H9 (cell line): Measurements from ENCODE around the gene FGF11. TPM values are rescaled to one million over a fixed set of nuclear protein-coding genes. Genes with fewer than 3 reads are reported as not detected.
A peak's percentile ranks its signal among the peaks of the same experiment; 100 is the strongest.

Source experiments
- DNase-seq: peaks from one replicate; pipeline ENCODE4 v3.0.0-alpha.2; 2017
- H2AFZ ChIP-seq: one replicate; pipeline ENCODE4 v1.6.1; 2013; ENCODE audit warnings: mild to moderate bottlenecking, low read length, control low read depth, moderate library complexity
- H2AK5ac ChIP-seq: 2 replicates; pipeline ENCODE4 v1.6.1; 2013; ENCODE audit warnings: low read length, control low read depth, mixed read lengths; ENCODE audit not compliant: insufficient read length
- H2BK120ac ChIP-seq: one replicate; pipeline ENCODE4 v1.6.1; 2013; ENCODE audit warnings: low read depth, mild to moderate bottlenecking, low read length, control low read depth, inconsistent platforms; ENCODE audit not compliant: poor library complexity, severe bottlenecking
- H2BK12ac ChIP-seq: 2 replicates; pipeline ENCODE4 v1.6.1; 2013; ENCODE audit warnings: low read length, control low read depth, mixed read lengths, low read depth; ENCODE audit not compliant: insufficient read length
- H2BK15ac ChIP-seq: 2 replicates; pipeline ENCODE4 v1.6.1; 2013; ENCODE audit warnings: low read depth, low read length, control low read depth
- H2BK20ac ChIP-seq: one replicate; pipeline ENCODE4 v1.6.1; 2013; ENCODE audit warnings: low read depth, mild to moderate bottlenecking, low read length, control low read depth, inconsistent platforms; ENCODE audit not compliant: poor library complexity, severe bottlenecking
- H2BK5ac ChIP-seq: 2 replicates; pipeline ENCODE4 v1.6.1; 2013; ENCODE audit warnings: low read length, control low read depth, mixed read lengths; ENCODE audit not compliant: insufficient read length
- H3K14ac ChIP-seq: 2 replicates; pipeline ENCODE4 v1.6.1; 2013; ENCODE audit warnings: low read length, control low read depth; ENCODE audit not compliant: insufficient read depth
- H3K18ac ChIP-seq: 2 replicates; pipeline ENCODE4 v1.6.1; 2013; ENCODE audit warnings: low read depth, mild to moderate bottlenecking, mixed read lengths, low read length, control low read depth; ENCODE audit not compliant: insufficient read length
- H3K23ac ChIP-seq: 2 replicates; pipeline ENCODE4 v1.6.1; 2013; ENCODE audit warnings: low read length, control low read depth, mixed read lengths, low read depth; ENCODE audit not compliant: insufficient read length
- H3K23me2 ChIP-seq: 2 replicates; pipeline ENCODE4 v1.6.1; 2013; ENCODE audit warnings: low read depth, mild to moderate bottlenecking, mixed read lengths, low read length, control low read depth; ENCODE audit not compliant: insufficient read length, poor library complexity, severe bottlenecking
- H3K27ac ChIP-seq: 2 replicates; pipeline ENCODE4 v1.5.1; 2013; ENCODE audit warnings: low read length, control low read depth, mixed read lengths, low read depth; ENCODE audit not compliant: insufficient read length
- H3K27me3 ChIP-seq: 2 replicates; pipeline ENCODE4 v1.6.1; 2013; ENCODE audit warnings: low read length, control low read depth, inconsistent platforms; ENCODE audit not compliant: insufficient read depth
- H3K4ac ChIP-seq: 2 replicates; pipeline ENCODE4 v1.6.1; 2013; ENCODE audit warnings: low read depth, mild to moderate bottlenecking, control low read depth, inconsistent platforms, low read length, moderate library complexity
- H3K4me1 ChIP-seq: 2 replicates; pipeline ENCODE4 v1.6.1; 2013; ENCODE audit warnings: low read length, control low read depth, inconsistent platforms; ENCODE audit not compliant: insufficient read depth
- H3K4me2 ChIP-seq: 2 replicates; pipeline ENCODE4 v1.6.1; 2013; ENCODE audit warnings: low read length, control low read depth, mixed read lengths; ENCODE audit not compliant: insufficient read length, insufficient read depth
- H3K56ac ChIP-seq: 2 replicates; pipeline ENCODE4 v1.6.1; 2013; ENCODE audit warnings: low read depth, mild to moderate bottlenecking, mixed read lengths, low read length, control low read depth; ENCODE audit not compliant: insufficient read length
- H3K79me1 ChIP-seq: 2 replicates; pipeline ENCODE4 v1.6.1; 2013; ENCODE audit warnings: low read depth, mild to moderate bottlenecking, moderate library complexity, low read length, control low read depth, inconsistent platforms; ENCODE audit not compliant: insufficient read depth, poor library complexity, severe bottlenecking
- H3K79me2 ChIP-seq: 2 replicates; pipeline ENCODE4 v1.6.1; 2013; ENCODE audit warnings: low read length, control low read depth, inconsistent platforms; ENCODE audit not compliant: insufficient read depth
- H3K9ac ChIP-seq: 2 replicates; pipeline ENCODE4 v1.6.1; 2013; ENCODE audit warnings: low read length, control low read depth, mixed read lengths; ENCODE audit not compliant: insufficient read length; ENCODE audit errors: extremely low read depth
- H3K9me3 ChIP-seq: one replicate; pipeline ENCODE4 v1.6.1; 2013; ENCODE audit warnings: low read depth, low read length, inconsistent platforms; ENCODE audit not compliant: control insufficient read depth
- H3T11ph ChIP-seq: one replicate; pipeline ENCODE4 v1.6.1; 2013; ENCODE audit warnings: mild to moderate bottlenecking, low read length, control low read depth, inconsistent platforms
- H4K20me1 ChIP-seq: one replicate; pipeline ENCODE4 v1.6.1; 2013; ENCODE audit not compliant: control insufficient read depth, insufficient read length, insufficient read depth
- H4K5ac ChIP-seq: 2 replicates; pipeline ENCODE4 v1.6.1; 2013; ENCODE audit warnings: low read depth, mild to moderate bottlenecking, mixed read lengths, low read length, control low read depth; ENCODE audit not compliant: insufficient read length
- H4K8ac ChIP-seq: replicated peaks from 2 replicates; pipeline ENCODE4 v1.6.1; 2013; ENCODE audit warnings: low read length, control low read depth, mixed read lengths, low read depth; ENCODE audit not compliant: insufficient read length
- H4K91ac ChIP-seq: 2 replicates; pipeline ENCODE4 v1.6.1; 2013; ENCODE audit warnings: low read depth, mild to moderate bottlenecking, moderate library complexity, mixed read lengths, low read length, control low read depth; ENCODE audit not compliant: insufficient read length
- H3K27ac Mint-ChIP-seq, 3 experiments: 2 replicates in 2 of 3; 3 replicates in 1 of 3; pipeline ENCODE4 v1.8.0; 2020 to 2021; ENCODE audit warnings: mixed read lengths in 3 of 3, mild to moderate bottlenecking in 1 of 3, moderate library complexity in 1 of 3
- H3K27me3 Mint-ChIP-seq: 2 replicates; pipeline ENCODE4 v1.8.0; 2021; ENCODE audit warnings: low read depth, mild to moderate bottlenecking, moderate library complexity, mixed read lengths
- H3K36me3 Mint-ChIP-seq, 3 experiments: 2 replicates in 2 of 3; 3 replicates in 1 of 3; pipeline ENCODE4 v1.8.0; 2020 to 2021; ENCODE audit warnings: low read depth in 3 of 3, mixed read lengths in 3 of 3; ENCODE audit not compliant: insufficient read depth in 1 of 3
- H3K4me1 Mint-ChIP-seq, 2 experiments: 2 replicates each; pipeline ENCODE4 v1.8.0; 2020; ENCODE audit warnings: mixed read lengths in 2 of 2
- H3K4me3 Mint-ChIP-seq, 2 experiments: 2 replicates in 1 of 2; 3 replicates in 1 of 2; pipeline ENCODE4 v1.8.0; 2020 to 2021; ENCODE audit warnings: mild to moderate bottlenecking in 2 of 2, mixed read lengths in 2 of 2, moderate library complexity in 1 of 2
- H3K9me3 Mint-ChIP-seq, 2 experiments: 2 replicates in 1 of 2; 3 replicates in 1 of 2; pipeline ENCODE4 v1.8.0; 2020; ENCODE audit warnings: mild to moderate bottlenecking in 2 of 2, mixed read lengths in 2 of 2, moderate library complexity in 1 of 2
- CTCF ChIP-seq: fragments of 200-600 bp; sonication (generic); conservative IDR thresholded peaks from 3 replicates; pipeline ENCODE4 v1.8.0; 2021; ENCODE audit warnings: antibody characterized with exemption, mild to moderate bottlenecking
- WGBS: extraction: QIAGEN DNeasy Blood & Tissue Kit; methylation state at CpG from one replicate; pipeline ENCODE4 v1.1.7; 2013; ENCODE audit warnings: missing lambda C conversion rate, low lambda C conversion rate, mixed read lengths; ENCODE audit not compliant: insufficient read length; ENCODE audit errors: extremely low coverage; 5-methylcytosine and 5-hydroxymethylcytosine counted together
- total RNA-seq: library from RNA; stranded (reverse); gene quantifications from 2 replicates; pipeline ENCODE4 v1.2.1, GENCODE V29; 2021

Gene FGF11
- total RNA-seq, 1 experiment from 2014 or later: 15.2 TPM

- Histone ChIP-seq H2BK12ac (no peak overlapping the region), H3K18ac (no peak overlapping the region), H3K4me1 (no peaks in the 10 kb centered on the region; the same call in 1 of the 2 replicates), H2BK5ac (no peak overlapping the region), H3K56ac (no peak overlapping the region), H3K79me2 (no peaks in the 10 kb centered on the region), H2AK5ac (no peak overlapping the region), H4K20me1 (no peaks in the 10 kb centered on the region), H4K8ac (no peak overlapping the region), H3K23ac (no peak overlapping the region), H2BK20ac (no peak overlapping the region), H3K4ac (no peak overlapping the region), H3K9ac (no peak overlapping the region), H3K14ac (no peak overlapping the region), H4K91ac (no peak overlapping the region), H2AFZ (no peak overlapping the region), H3K23me2 (peaks cover 5% of the 10 kb centered on the region), H3K9me3 (no peaks in the 10 kb centered on the region), H3K27me3 (no peaks in the 10 kb centered on the region), H3K27ac (no peak overlapping the region), H3T11ph (no peak overlapping the region), H2BK15ac (no peak overlapping the region), H3K79me1 (no peaks in the 10 kb centered on the region), H2BK120ac (no peak overlapping the region), H3K4me2 (no peak overlapping the region), H4K5ac (no peak overlapping the region)
- no CpG with 5 or more reads among the region's 6 CpGs for WGBS
- peaks cover 18 to 38% of the 10 kb centered on the region in 2 experiments for H3K4me1 Mint-ChIP-seq
- DNase-seq: no peak
- H3K36me3 Mint-ChIP-seq: peaks cover 16 to 36% (median 27%) of the 10 kb centered on the region in 3 experiments
- no peak overlapping the region; a peak in 1 of 5 replicates for H3K4me3 Mint-ChIP-seq
- H3K27me3 Mint-ChIP-seq: no peaks in the 10 kb centered on the region
- no peak for TF ChIP-seq CTCF
- peaks cover 0 to 2% of the 10 kb centered on the region in 2 experiments; a peak in 1 of 5 replicates for H3K9me3 Mint-ChIP-seq
- peak overlapping the region in 1 of 3 experiments; percentile 28; a peak in 1 of 7 replicates for H3K27ac Mint-ChIP-seq
These were observed 30.4 kb upstream of the FGF11 start for GRCh38 chr17:7408863-7409262.
